ENCODE results near the gene MPL.

MPL gene

DNA sequence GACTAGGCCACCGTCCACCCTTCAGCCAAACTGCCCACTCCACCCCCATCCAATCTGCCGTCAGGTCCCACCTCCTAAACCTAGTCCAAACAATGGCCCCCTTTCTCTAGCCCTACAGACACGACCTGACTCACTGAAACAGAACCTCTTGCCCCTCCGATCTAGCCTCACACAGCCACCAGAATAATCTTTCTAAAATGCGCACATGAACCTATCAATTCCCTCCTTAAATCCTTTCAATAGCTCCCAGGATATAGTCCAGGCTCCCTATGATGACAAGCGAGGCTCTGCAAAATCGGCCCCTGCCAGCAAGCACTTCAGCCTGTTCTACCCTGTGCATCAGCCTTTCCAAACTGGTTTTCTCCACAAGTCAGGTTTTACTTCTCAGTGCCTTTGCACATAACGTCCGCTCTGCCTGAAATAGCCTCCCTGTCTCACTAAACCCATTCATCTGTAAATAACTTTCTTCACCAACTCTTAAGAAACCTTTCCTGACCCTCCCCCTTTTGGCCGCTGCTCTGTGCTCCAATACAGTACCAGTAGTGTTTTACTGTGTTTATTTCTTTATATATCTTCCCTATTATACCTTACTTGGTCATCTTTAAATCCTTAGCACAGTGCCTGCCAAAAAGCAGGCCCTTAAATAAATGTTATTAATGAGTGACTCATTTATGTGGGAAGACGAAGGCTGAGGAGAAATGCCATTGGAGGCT lies 12.1 kb downstream of the MPL start:
- Histone ChIP-seq H3K79me2 (ENCODE audit: insufficient read depth, low read length) (no peaks in the 10 kb centered on the region), H3K9me2 (replicated peaks; ENCODE audit: insufficient read depth, low read length) (no peaks in the 10 kb centered on the region), H4K20me1 (ENCODE audit: low read depth, low read length) (no peaks in the 10 kb centered on the region), H3K9ac (ENCODE audit: low read length) (peak overlapping the region; percentile 60), H3F3A (ENCODE audit: insufficient read depth) (peaks cover 18% of the 10 kb centered on the region), H3K4me2 (ENCODE audit: low read depth, low read length, poor library complexity, severe bottlenecking) (peak overlapping the region; percentile 74), H2AFZ (ENCODE audit: low read depth, low read length, severe bottlenecking) (peak overlapping the region; percentile 83), H3K9me3 (ENCODE audit: insufficient read depth, low read length) (no peaks in the 10 kb centered on the region), H3K36me3 (ENCODE audit: low read length) (no peaks in the 10 kb centered on the region), H3K27me3 (ENCODE audit: low read length) (no peaks in the 10 kb centered on the region), H3K4me3 (ENCODE audit: insufficient read depth, low read length, poor library complexity, severe bottlenecking) (peak overlapping the region; percentile 56), H3K27ac (ENCODE audit: low read depth, low read length) (peak overlapping the region; percentile 67)
- TF ChIP-seq, protein P1, sequence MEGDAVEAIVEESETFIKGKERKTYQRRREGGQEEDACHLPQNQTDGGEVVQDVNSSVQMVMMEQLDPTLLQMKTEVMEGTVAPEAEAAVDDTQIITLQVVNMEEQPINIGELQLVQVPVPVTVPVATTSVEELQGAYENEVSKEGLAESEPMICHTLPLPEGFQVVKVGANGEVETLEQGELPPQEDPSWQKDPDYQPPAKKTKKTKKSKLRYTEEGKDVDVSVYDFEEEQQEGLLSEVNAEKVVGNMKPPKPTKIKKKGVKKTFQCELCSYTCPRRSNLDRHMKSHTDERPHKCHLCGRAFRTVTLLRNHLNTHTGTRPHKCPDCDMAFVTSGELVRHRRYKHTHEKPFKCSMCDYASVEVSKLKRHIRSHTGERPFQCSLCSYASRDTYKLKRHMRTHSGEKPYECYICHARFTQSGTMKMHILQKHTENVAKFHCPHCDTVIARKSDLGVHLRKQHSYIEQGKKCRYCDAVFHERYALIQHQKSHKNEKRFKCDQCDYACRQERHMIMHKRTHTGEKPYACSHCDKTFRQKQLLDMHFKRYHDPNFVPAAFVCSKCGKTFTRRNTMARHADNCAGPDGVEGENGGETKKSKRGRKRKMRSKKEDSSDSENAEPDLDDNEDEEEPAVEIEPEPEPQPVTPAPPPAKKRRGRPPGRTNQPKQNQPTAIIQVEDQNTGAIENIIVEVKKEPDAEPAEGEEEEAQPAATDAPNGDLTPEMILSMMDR (IDR thresholded peaks at IDR 0.05; ENCODE audit: insufficient read depth, low read length, poor library complexity, severe bottlenecking): no peak

DNA sequence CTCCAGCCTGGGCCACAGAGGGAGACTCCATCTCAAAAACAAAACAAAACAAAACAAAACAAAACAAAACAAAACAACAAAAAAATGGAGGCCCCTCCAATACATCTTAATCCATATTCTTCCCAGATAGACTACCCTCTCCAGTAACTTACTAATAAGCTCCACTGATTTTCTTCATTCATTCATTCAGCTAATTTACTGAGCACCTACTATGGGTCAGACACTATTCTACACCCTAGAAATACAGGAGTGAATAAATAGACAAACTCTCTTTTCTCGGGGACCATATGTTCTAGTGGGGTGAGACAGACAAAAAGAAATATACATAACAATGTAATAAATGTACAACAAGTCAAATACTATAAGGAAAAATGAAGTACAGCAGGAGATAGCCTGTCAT lies 13.4 kb downstream of the MPL start:
- Histone ChIP-seq H4K20me1 (ENCODE audit: low read depth, low read length) (no peaks in the 10 kb centered on the region), H3F3A (ENCODE audit: insufficient read depth) (peaks cover 18% of the 10 kb centered on the region), H3K4me3 (ENCODE audit: insufficient read depth, low read length, poor library complexity, severe bottlenecking) (no peak overlapping the region), H3K27me3 (ENCODE audit: low read length) (no peaks in the 10 kb centered on the region), H2AFZ (ENCODE audit: low read depth, low read length, severe bottlenecking) (no peak overlapping the region), H3K4me2 (ENCODE audit: low read depth, low read length, poor library complexity, severe bottlenecking) (no peak overlapping the region), H3K9me3 (ENCODE audit: insufficient read depth, low read length) (no peaks in the 10 kb centered on the region), H3K27ac (ENCODE audit: low read depth, low read length) (no peak overlapping the region), H3K79me2 (ENCODE audit: insufficient read depth, low read length) (no peaks in the 10 kb centered on the region), H3K9me2 (replicated peaks; ENCODE audit: insufficient read depth, low read length) (no peaks in the 10 kb centered on the region), H3K36me3 (ENCODE audit: low read length) (no peaks in the 10 kb centered on the region), H3K9ac (ENCODE audit: low read length) (no peak overlapping the region)
- TF ChIP-seq, protein P1 (IDR thresholded peaks at IDR 0.05; ENCODE audit: insufficient read depth, low read length, poor library complexity, severe bottlenecking): no peak
- no peak for TF ChIP-seq EZH2phosphoT487 (conservative IDR thresholded peaks at IDR 0.05; ENCODE audit: low read length)

DNA sequence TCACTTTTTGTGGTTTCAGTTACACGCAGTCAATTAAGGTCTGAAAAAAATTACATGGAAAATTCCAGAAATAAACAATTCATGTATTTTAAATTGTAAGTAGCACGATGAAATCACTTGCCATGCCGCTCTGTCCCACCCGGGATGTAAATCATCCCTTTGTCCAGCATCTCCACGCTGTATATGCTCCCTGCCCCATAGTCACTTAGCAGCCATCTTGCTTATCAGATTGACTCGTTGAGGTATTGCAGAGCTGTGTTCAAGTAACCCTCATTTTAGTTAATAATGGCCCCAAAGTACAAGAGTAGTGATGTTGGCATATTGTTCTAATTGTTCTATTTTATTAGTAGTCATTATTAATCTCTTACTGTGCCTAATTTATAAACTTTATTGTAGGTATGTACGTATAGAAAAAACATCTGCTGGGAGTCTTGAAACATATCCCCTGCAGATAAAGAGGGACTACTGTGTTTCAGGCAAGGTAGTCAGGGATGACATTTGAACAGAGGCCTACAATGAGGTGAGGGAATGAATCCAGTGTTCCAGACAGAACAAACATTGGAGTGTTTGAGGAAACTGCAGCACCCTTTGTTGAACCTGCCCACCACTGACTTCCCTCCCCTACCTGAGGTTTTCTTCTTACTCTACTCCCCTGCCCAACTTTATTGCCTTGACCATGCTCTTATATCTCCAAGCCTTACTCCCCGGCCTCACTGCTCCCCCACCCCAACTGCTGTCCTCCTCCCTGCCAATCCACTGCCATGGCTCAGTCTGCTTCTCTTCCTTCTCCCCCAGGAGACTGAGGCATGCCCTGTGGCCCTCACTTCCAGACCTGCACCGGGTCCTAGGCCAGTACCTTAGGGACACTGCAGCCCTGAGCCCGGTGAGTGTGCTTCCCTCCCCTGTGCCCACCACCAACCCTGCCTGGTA lies 14.1 kb downstream of the MPL start:
- Histone ChIP-seq H3K36me3 (ENCODE audit: low read length) (no peaks in the 10 kb centered on the region), H3K4me2 (ENCODE audit: low read depth, low read length, poor library complexity, severe bottlenecking) (no peak overlapping the region), H3K4me3 (ENCODE audit: insufficient read depth, low read length, poor library complexity, severe bottlenecking) (no peak overlapping the region), H3K27ac (ENCODE audit: low read depth, low read length) (no peak overlapping the region), H2AFZ (ENCODE audit: low read depth, low read length, severe bottlenecking) (no peak overlapping the region), H3K79me2 (ENCODE audit: insufficient read depth, low read length) (no peaks in the 10 kb centered on the region), H3F3A (ENCODE audit: insufficient read depth) (peaks cover 18% of the 10 kb centered on the region), H3K9me3 (ENCODE audit: insufficient read depth, low read length) (no peaks in the 10 kb centered on the region), H3K27me3 (ENCODE audit: low read length) (no peaks in the 10 kb centered on the region), H4K20me1 (ENCODE audit: low read depth, low read length) (no peaks in the 10 kb centered on the region), H3K9me2 (replicated peaks; ENCODE audit: insufficient read depth, low read length) (no peaks in the 10 kb centered on the region), H3K9ac (ENCODE audit: low read length) (no peak overlapping the region)
- no peak for TF ChIP-seq EZH2phosphoT487 (conservative IDR thresholded peaks at IDR 0.05; ENCODE audit: low read length)
- TF ChIP-seq, protein P1 (IDR thresholded peaks at IDR 0.05; ENCODE audit: insufficient read depth, low read length, poor library complexity, severe bottlenecking): no peak

Data from SU-DHL-6 (cell line).